Fibroblast of mammary gland (primary cell): ENCODE results near the gene NXPE4.

ENCODE experiments used
- DNase-seq: peaks from one replicate; pipeline ENCODE4 v3.0.0-alpha.2; 2010; ENCODE audit warnings: low read depth
- H3K4me3 ChIP-seq: 2 replicates; pipeline ENCODE4 v1.5.1; 2011; ENCODE audit warnings: low read depth, mild to moderate bottlenecking, low read length, moderate library complexity; ENCODE audit not compliant: control insufficient read depth
- CTCF ChIP-seq: conservative IDR thresholded peaks from 2 replicates; pipeline ENCODE4 v1.5.1; 2011; ENCODE audit warnings: low read depth, low read length, inconsistent platforms; ENCODE audit not compliant: control insufficient read depth, insufficient read depth

The NXPE4 gene

GRCh38 chr11:114556135-114556534 is 39.5 kb downstream of the NXPE4 start:
- DNase-seq, result no peak
- no peak for TF ChIP-seq CTCF
- H3K4me3 ChIP-seq, result no peak overlapping the region

GRCh38 chr11:114553642-114554041 is 41.9 kb downstream of the NXPE4 start:
- TF ChIP-seq CTCF, result no peak
- no peak overlapping the region for H3K4me3 ChIP-seq
- peak; percentile 53 for DNase-seq

GRCh38 chr11:114551060-114551459 is 44.5 kb downstream of the NXPE4 start:
- no peak overlapping the region for H3K4me3 ChIP-seq
- TF ChIP-seq CTCF, result no peak
- DNase-seq, result no peak

DNA sequence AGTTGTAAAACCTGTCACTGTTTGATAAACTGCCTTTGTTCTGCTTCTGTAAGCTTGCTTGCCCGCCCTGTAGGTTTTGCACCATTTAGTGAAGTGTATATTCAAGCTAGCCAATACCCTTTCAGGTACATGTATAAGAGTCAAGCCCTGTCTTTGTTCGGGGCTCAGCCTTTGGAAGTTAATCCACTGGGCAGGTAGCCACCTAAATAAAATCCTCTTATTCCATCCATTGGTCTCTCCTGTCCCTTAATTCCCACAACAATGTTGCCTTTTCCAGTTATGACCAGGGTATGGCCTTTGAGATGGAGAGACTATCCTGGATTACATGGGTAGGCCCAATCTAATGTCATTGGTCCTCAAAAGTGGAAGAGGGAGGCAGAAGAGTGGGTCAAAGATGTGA is 69.9 kb downstream of the NXPE4 start:
- no peak for DNase-seq
- no peak overlapping the region for H3K4me3 ChIP-seq
- TF ChIP-seq CTCF, result no peak

GRCh38 chr11:114524122-114524521 is 71.5 kb downstream of the NXPE4 start:
- TF ChIP-seq CTCF, result no peak
- DNase-seq, result no peak
- no peak overlapping the region for H3K4me3 ChIP-seq

DNA sequence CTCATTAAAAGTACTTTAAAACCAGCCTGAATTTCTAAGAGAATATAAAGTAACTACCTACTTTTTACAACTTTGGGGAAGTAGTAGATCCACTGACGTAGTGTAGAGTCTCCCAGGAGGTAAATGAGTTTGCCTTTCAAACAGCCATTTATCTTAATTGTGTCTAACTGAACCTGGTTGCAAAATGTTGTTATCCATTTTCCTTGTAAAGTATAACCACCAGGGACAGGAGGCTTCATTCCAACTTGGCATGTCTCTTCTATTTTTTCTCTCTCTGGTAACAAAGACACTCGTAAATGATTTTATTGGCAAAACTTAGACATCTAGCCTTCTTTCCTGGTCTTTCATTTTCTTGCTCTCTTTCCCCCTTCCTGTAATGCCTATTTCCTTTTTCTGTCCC is 72.8 kb downstream of the NXPE4 start:
- no peak for TF ChIP-seq CTCF
- DNase-seq, result no peak

More for the DNA sequence above, 72.8 kb downstream of the NXPE4 start:
- no peak overlapping the region for H3K4me3 ChIP-seq
